ENCODE data around the gene ZNF791.
A peak's percentile ranks its signal among the peaks of the same experiment; 100 is the strongest.
"Not testable (repeated sequence)": the region's sequence is repeated elsewhere in the genome, so short reads cannot be mapped to it uniquely, and the experiment has no call there.

ZNF791 gene

GRCh38 chr19:12629215-12629614 lies 18.5 kb downstream of the ZNF791 start:
- DNase-seq (ENCODE audit: low read depth): no peak

DNA sequence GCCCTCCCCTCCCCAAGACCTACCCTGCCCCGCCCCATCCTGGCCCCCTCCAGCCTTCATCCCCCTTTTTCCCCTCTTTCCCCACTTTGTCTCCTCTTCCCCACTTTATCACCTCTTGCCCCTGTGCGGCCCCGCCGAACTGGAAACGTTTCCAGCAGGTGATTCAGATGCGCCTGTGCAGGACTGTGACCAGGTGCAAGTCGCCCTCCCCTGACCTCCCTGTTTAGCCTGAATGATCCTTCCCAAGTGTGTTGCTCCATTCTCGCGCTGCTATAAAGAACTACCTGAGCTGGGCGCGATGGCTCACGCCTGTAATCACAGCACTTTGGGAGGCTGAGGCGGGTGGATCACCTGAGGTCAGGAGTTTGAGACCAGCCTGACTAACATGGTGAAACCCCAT lies 25.9 kb downstream of the ZNF791 start:
- no peak for DNase-seq (ENCODE audit: low read depth)

GRCh38 chr19:12638611-12639182 lies 28.0 kb downstream of the ZNF791 start:
- DNase-seq (ENCODE audit: low read depth): no peak

- peak; percentile 28 for DNase-seq (ENCODE audit: low read depth)
Observed at GRCh38 chr19:12639901-12640613, 29.3 kb downstream of the ZNF791 start.

DNA sequence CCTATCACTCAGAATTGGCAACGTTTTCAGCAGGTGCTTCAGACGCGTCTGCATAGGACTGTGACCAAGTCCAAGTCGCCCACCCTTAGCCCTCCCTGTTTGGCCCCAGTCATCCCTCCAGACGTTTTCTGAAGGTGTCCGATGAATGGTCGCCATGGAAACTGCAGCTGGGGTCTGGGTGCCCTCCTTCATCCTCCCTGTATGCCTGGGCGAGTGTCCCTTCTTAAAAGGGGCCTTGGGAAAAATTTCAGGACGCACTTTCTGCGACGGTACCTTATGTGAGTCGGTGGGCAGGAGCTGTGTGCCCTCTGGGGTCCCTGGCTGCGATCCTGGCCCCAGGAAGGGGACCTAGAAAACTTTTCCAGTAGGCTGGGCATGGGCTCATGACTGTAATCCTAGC lies 30.7 kb downstream of the ZNF791 start:
- no peak for DNase-seq (ENCODE audit: low read depth)

- no peak for DNase-seq (ENCODE audit: low read depth)
Observed at GRCh38 chr19:12642506-12642905, 31.8 kb downstream of the ZNF791 start.

GRCh38 chr19:12643716-12644115 lies 33.0 kb downstream of the ZNF791 start:
- DNase-seq (ENCODE audit: low read depth): not testable (repeated sequence)

DNA sequence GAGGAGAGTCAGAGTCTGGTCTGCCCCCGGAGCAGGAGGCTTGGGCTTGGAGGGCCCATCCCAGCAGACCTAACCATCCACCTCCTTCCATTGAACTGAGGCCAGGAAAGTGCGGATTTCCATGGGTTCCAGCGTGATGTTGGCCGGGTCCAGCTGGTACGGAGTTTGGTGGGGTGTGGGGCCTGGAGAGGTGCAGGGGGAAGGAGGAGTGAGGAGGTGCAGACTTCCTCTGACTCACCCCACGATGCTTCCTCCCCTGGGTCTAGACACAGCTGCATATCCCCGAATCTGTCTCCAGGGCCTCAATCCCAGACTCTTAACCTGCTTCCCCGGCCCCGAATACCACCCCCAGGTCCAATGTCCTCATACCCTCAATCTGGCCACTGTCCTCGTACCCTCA lies 35.8 kb downstream of the ZNF791 start:
- DNase-seq (ENCODE audit: low read depth): no peak

DNA sequence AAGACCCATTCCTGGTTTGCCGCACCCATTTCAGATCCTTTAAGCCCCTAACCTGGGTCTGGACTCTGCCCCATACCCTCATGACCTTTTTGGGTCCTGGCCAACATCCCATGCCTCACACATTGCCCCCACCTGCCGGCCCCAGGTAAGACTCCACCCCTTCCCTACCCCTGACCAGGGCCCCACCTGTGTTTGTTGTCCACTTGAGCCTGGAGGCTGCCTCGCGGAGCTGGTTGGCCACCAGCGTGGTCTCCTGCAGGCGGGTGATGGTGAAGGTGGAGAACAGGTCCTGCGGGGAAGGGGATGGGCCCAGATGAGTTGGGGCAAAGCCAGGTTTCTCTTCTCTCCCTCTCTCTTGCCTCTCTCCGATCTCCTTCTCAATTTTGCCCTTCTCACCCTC lies 36.3 kb downstream of the ZNF791 start:
- no peak for DNase-seq (ENCODE audit: low read depth)

DNA sequence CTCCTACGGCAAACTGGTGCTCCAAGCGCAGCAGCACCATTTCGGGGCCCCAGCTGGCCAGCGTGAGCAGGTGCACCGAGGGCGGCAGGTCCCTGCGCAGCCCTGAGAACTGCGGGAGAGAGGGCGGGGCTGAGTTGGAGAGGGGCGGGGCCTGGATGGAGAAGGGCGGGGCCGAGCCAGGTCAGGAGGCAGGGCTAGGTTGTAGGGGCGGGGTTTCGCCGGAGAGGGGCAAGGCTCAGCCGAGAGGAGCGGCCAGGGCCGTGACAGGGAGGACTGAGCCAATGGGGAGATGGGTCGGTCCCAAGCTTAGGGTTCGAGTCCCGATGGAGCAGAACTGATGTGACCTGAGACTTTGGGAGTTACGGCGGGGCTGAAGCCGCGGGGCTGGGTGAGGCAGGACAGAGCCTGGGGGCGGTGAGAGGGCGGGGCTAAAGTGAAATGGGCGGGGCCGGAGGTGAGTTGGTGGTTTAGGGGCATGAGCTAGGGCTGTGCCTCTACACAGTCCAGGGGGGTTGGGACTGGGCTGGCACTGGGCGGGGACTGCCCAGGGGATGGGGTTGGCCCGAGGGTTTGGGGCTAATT lies 36.9 kb downstream of the ZNF791 start:
- no peak for DNase-seq (ENCODE audit: low read depth)

DNA sequence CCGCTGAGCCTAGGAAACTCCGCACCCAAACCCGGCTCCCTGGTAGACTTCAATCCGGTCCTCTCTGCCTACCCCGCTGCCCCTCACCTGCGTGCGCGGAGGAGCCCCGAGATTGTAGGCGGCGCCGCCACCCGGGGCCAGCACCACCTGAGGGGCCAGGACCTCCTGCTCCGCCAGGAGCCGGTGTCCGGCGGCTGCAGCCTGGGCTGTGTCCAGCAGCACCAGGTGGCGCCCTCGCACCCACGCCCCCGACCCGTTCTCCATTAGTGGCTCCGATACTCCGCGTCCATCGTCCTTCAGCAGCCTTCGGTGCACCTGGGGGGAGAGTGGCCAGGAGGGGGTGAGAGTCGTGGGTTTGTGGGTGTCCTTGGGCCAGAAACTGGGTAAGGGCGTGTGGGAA lies 37.4 kb downstream of the ZNF791 start:
- no peak for DNase-seq (ENCODE audit: low read depth)

DNA sequence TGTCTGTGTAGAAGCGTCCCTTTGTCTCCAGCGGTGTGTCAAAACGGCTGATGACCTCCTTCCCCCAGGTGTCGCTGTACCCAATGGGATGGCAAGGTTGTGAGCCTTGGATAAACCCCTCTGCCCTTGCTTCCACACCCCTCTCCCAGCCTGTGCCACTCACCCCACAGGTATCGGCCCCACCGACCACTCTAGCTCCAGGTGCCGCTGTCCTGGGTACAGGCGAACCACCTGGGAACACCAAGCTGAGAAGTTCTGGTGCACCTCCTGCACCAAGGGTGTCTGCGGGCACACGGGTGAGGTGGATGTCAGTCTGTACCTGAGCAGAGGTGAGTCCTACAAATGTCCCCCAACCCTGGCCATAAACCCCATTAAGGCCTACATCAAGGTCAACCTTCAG lies 39.2 kb downstream of the ZNF791 start:
- no peak for DNase-seq (ENCODE audit: low read depth)

GRCh38 chr19:12652219-12652618 lies 41.5 kb downstream of the ZNF791 start:
- no peak for DNase-seq (ENCODE audit: low read depth)

- DNase-seq (ENCODE audit: low read depth): no peak
Observed at GRCh38 chr19:12655546-12655945, 44.8 kb downstream of the ZNF791 start.

GRCh38 chr19:12656899-12657571 lies 46.3 kb downstream of the ZNF791 start:
- DNase-seq (ENCODE audit: low read depth): no peak

GRCh38 chr19:12657966-12658365 lies 47.2 kb downstream of the ZNF791 start:
- no peak for DNase-seq (ENCODE audit: low read depth)

DNA sequence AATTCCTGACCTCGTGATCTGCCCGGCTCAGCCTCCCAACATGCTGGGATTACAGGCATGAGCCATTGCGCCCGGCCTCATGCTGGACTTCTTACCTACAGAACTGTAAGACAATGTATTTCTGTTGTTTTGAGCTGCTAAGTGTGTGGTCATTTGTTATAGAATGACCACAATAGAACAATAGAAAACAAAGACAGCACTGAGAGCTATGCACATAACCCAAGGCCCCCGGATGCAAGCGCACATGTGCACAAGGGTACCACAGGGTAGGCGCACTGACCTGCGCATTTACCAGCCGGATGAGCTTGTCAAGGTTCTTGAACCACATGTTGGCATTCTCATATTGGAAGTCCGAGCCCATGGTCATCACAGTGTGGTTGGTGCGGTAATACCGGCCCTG lies 50.3 kb downstream of the ZNF791 start:
- DNase-seq (ENCODE audit: low read depth): no peak

DNA sequence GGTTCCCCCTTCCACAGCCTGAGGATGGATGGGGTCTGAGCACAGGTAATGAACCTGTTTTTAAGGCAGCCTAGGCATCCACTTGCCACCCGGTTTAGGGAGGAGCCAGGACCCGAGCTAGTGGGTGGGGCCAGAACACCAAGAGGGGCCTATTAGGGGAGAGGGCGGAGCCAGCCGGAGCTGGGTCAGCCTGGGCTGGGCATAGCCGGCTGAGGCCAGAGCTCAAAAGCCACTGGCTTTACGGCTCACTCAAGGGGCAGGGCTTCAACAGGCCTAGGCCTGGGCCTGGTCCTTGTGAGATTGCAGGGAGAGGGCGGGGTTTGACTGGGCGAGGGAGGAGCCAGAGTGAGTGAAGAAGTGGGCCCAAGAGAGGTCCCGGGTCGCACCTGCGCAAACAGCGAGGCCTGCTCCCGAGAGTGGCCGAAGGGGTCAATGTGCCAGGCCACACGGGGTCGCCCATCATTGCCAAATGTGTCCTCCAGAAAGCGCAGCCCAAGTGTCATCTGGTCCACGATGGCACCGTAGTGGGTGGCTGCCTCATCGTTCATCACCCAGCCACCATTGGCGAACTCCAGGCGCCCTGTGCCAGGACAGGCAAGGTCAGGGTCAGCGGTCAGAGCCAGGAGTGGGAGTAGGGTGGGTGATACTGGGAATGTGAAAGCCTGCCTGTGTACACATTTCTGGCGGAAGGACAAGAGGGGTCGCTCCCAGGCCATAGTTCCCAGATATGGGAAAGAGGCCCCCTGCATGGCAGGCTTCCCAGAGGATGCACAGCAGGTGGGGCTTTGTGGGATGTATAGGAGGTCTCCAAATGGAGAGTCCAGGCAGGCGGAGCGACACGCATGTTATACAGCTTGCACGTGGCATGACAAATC lies 53.9 kb downstream of the ZNF791 start:
- no peak for DNase-seq (ENCODE audit: low read depth)

DNA sequence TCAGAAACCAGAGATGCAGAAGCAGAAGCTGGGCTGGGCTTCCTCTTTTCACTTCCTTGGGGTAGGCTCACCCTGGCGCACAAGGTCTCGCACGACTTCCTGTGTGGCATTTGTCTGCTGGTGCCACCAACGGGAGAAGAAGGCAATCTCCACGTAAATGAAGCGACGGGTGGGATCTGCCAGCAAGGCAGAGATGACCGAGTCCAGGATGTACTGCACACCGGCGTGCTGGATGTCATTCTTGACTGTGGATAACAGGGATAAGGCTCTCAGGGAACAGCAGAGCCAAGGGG lies 54.5 kb downstream of the ZNF791 start:
- DNase-seq (ENCODE audit: low read depth): no peak

DNA sequence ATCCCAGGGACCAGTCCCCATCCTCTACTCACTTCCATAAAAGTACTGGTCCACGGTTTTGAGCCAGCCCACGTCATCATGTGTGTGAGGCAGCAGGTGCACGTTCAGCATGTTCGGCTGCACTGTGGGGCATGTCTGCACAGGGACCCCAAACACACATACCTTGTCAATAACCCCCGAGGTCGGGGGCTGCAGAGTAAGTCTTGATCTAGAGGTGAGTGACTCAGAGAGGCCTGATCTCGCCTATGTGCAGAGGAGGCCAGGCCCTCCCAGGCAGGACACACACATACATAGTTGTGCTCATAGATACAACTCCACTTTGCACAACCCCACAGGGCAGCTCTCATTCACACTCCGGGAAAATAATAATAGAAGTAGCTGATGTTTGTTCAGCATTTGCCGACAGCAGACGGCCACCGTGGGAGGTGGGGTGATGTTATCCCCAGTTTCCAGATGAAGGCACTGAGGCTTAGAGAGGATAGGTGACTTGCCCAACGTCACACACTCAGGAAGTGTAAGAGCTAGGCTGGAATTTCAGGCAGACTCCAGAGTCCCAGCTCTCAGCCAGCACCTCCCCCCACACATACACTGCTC lies 55.0 kb downstream of the ZNF791 start:
- DNase-seq (ENCODE audit: low read depth): no peak

DNA sequence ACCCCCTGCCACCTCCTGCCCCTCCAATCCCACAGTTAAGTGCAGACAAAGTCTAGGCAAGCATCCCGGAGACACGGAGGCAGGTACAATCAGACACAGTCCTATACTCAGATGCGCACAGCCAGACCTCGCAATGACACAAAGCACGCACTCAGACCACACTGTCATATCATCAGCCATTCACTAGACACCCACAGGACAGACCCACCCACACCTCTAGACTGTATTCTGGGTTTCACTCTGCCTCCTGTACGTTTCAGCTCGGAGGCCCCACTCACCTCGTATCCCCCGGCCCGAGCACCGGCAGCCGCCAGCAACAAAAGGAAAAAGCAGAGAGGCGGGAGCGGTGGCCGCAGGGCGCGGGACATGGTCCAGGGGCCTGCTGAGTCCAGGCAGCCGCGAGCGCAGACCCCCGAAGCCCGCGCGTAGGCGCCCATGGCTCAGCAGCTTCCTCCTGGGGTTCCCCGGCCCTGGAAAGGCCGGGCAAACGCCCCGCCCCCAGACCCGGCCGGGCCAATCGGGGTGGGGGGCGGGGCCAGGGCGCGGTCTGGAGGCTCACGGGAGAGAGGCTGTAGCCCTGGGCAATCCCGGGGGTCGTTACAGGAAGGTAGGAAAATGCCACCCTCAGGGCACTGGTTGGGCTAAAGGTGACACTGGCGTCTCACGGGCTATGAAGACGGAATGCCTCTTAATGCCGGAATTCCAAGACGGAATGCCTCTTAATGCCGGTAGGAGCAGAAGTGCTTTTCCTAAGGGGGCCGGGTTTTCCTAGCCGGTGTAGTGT lies 55.7 kb downstream of the ZNF791 start, which contains the start of the genes MAN2B1 and WDR83:
TSS of gene MAN2B1 (minus strand) at position 478 of the 784 bp plus-strand sequence. CDS start at position 437, 41 bp downstream.
TSS of gene WDR83 (plus strand) at position 543 of the 784 bp plus-strand sequence. CDS start 2,984 bp downstream, outside the sequence.
- DNase-seq (ENCODE audit: low read depth): no peak

All from GM04503 (cell line).